Naive thymus-derived CD4-positive, alpha-beta T cell (primary cell): ENCODE results near the gene COMMD8. TPM values are rescaled to one million over a fixed set of nuclear protein-coding genes. Genes with fewer than 3 reads are reported as not detected.
"Not testable (repeated sequence)": the region's sequence is repeated elsewhere in the genome, so short reads cannot be mapped to it uniquely, and the experiment has no call there.

Experiments
- ATAC-seq: fragments of 150-1000 bp; cut with Tn5 transposase; 2 replicates; pipeline ENCODE4 v1.10.0; 2021; ENCODE audit warnings: mild to moderate bottlenecking, moderate library complexity
- CTCF ChIA-PET: fragments of 350-600 bp; sonication (Branson Sonifier 250); formaldehyde crosslinking; loops from one replicate; lab custom pipeline; 2021; ENCODE audit warnings: antibody characterized with exemption; lab: Charles Lee
- POLR2A ChIA-PET: fragments of 350-600 bp; sonication (Branson Sonifier 250); formaldehyde crosslinking; loops from one replicate; lab custom pipeline; 2021; ENCODE audit warnings: antibody characterized with exemption, inconsistent platforms; lab: Charles Lee
- DNase-seq, 9 donors: peaks; one replicate each; pipeline versions ENCODE4 v3.0.0 to v3.0.0-alpha.2; 2020 to 2022; ENCODE audit warnings: mixed read lengths in 1 of 9
- H3K27ac ChIP-seq: one replicate; pipeline ENCODE4 v1.7.0; 2013; ENCODE audit warnings: mild to moderate bottlenecking, low read depth, low read length, moderate library complexity
- H3K27me3 ChIP-seq, 2 donors: one replicate each; pipeline ENCODE4 v1.7.0; 2013; ENCODE audit warnings: low read length in 2 of 2, mild to moderate bottlenecking in 2 of 2, moderate library complexity in 2 of 2; ENCODE audit not compliant: control insufficient read depth in 2 of 2, insufficient read depth in 2 of 2
- H3K36me3 ChIP-seq, 3 experiments: 1 replicate in 2 of 3; 2 replicates in 1 of 3; pipeline ENCODE4 v1.7.0; 2013; ENCODE audit warnings: low read length in 3 of 3, mild to moderate bottlenecking in 3 of 3, moderate library complexity in 1 of 3; ENCODE audit not compliant: insufficient read depth in 3 of 3, control insufficient read depth in 2 of 3
- H3K4me1 ChIP-seq, 2 donors: one replicate each; pipeline ENCODE4 v1.7.0; 2013; ENCODE audit warnings: low read length in 2 of 2, mild to moderate bottlenecking in 2 of 2, moderate library complexity in 1 of 2; ENCODE audit not compliant: control insufficient read depth in 2 of 2, insufficient read depth in 2 of 2
- H3K4me3 ChIP-seq: 2 replicates; pipeline ENCODE4 v1.7.0; 2013; ENCODE audit warnings: mild to moderate bottlenecking, low read length
- H3K9me3 ChIP-seq, 3 experiments: 1 replicate in 2 of 3; 2 replicates in 1 of 3; pipeline ENCODE4 v1.7.0; 2013; ENCODE audit warnings: low read length in 3 of 3; ENCODE audit not compliant: control insufficient read depth in 2 of 3
- H3K27ac Mint-ChIP-seq, 9 donors: one replicate each; pipeline ENCODE4 v1.8.0; 2020 to 2022; ENCODE audit warnings: mixed read lengths in 9 of 9, mild to moderate bottlenecking in 8 of 9, moderate library complexity in 5 of 9, inconsistent platforms in 2 of 9
- H3K27me3 Mint-ChIP-seq, 5 donors: one replicate each; pipeline ENCODE4 v1.8.0; 2021 to 2022; ENCODE audit warnings: mixed read lengths in 5 of 5, mild to moderate bottlenecking in 1 of 5
- H3K36me3 Mint-ChIP-seq, 5 donors: one replicate each; pipeline ENCODE4 v1.8.0; 2020 to 2022; ENCODE audit warnings: mixed read lengths in 5 of 5, mild to moderate bottlenecking in 3 of 5, inconsistent platforms in 1 of 5
- H3K4me1 Mint-ChIP-seq, 7 donors: one replicate each; pipeline ENCODE4 v1.8.0; 2020 to 2022; ENCODE audit warnings: mixed read lengths in 7 of 7, mild to moderate bottlenecking in 3 of 7, inconsistent platforms in 1 of 7
- H3K4me3 Mint-ChIP-seq, 10 donors: one replicate each; pipeline ENCODE4 v1.8.0; 2020 to 2022; ENCODE audit warnings: mild to moderate bottlenecking in 10 of 10, mixed read lengths in 10 of 10, moderate library complexity in 6 of 10, inconsistent platforms in 2 of 10
- H3K9me3 Mint-ChIP-seq, 11 donors: one replicate each; pipeline ENCODE4 v1.8.0; 2020 to 2022; ENCODE audit warnings: mixed read lengths in 11 of 11, mild to moderate bottlenecking in 4 of 11, inconsistent platforms in 1 of 11, moderate library complexity in 1 of 11
- intact Hi-C, 2 donors: fragments of 100-400 bp; cut with micrococcal nuclease; formaldehyde crosslinking; loops; one replicate each; pipeline ENCODE4 v1.15.1; 2023
- polyA plus RNA-seq, 2 donors: library from polyadenylated mRNA; unstranded; fragments of 300-500 nt; fragmentation: Illumina TruSeq; gene quantifications; one replicate each; pipeline ENCODE4 v1.2.3, GENCODE V29; 2021
- total RNA-seq, 6 experiments: library from RNA in 5 of 6; stranded (reverse) in 5 of 6; gene quantifications; 1 replicate in 5 of 6; 2 replicates in 1 of 6; pipeline ENCODE4 v1.2.3 and lab custom pipeline; 2021 to 2026

COMMD8 gene
- total and polyA plus RNA-seq, 7 experiments from 2014 or later = 8.4 to 48.5 (median 17.4) TPM

DNA sequence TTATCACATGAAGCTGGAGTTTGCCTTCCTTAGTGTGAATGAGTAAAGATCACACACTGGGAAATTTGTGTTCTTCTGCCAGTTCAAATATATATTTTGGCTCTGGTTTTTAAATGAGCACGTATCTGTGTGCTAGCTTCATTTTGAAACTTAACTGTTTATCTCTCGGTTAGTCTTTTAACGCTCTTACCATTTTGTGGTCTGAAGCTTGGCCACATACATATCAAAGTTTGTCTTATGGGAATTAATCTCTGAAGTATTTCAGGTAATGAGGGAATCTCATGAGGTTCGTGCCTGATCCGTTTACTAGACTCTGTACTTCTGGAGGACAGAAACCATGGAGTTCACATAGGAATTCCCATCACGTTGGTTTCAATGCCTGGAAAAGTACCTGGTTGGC is 35.4 kb upstream of the COMMD8 start:
- no peak overlapping the region for H3K4me3 Mint-ChIP-seq
- no peaks in the 10 kb centered on the region for H3K36me3 ChIP-seq
- no peaks in the 10 kb centered on the region for H3K4me1 ChIP-seq
- CTCF ChIA-PET = no interaction called here
- H3K27ac Mint-ChIP-seq = no peak overlapping the region
- no peak overlapping the region for H3K27ac ChIP-seq
- H3K9me3 Mint-ChIP-seq = no peaks in the 10 kb centered on the region
- no peaks in the 10 kb centered on the region for H3K36me3 Mint-ChIP-seq
- no peaks in the 10 kb centered on the region for H3K4me1 Mint-ChIP-seq
- DNase-seq (no peak), ATAC-seq (no peak)
- no peaks in the 10 kb centered on the region for H3K9me3 ChIP-seq
- POLR2A ChIA-PET = no interaction called here
- intact Hi-C loops = no loop called here
- no peaks in the 10 kb centered on the region for H3K27me3 ChIP-seq
- H3K27me3 Mint-ChIP-seq = no peaks in the 10 kb centered on the region
- H3K4me3 ChIP-seq = no peak overlapping the region

GRCh38 chr4:47494124-47494430 is 30.6 kb upstream of the COMMD8 start:
- Mint-ChIP-seq H3K4me3 (no peak overlapping the region), H3K27me3 (no peaks in the 10 kb centered on the region), H3K27ac (no peak overlapping the region), H3K4me1 (peaks cover 0 to 7% (median 0%) of the 10 kb centered on the region in 7 donors), H3K9me3 (no peaks in the 10 kb centered on the region), H3K36me3 (no peaks in the 10 kb centered on the region)
- Histone ChIP-seq H3K27ac (no peak overlapping the region), H3K9me3 (no peaks in the 10 kb centered on the region), H3K27me3 (no peaks in the 10 kb centered on the region), H3K4me1 (no peaks in the 10 kb centered on the region), H3K36me3 (no peaks in the 10 kb centered on the region), H3K4me3 (no peak overlapping the region)
- CTCF ChIA-PET = no interaction called here
- POLR2A ChIA-PET = no interaction called here
- ATAC-seq (no peak), DNase-seq (no peak)
- intact Hi-C loops = no loop called here

DNA sequence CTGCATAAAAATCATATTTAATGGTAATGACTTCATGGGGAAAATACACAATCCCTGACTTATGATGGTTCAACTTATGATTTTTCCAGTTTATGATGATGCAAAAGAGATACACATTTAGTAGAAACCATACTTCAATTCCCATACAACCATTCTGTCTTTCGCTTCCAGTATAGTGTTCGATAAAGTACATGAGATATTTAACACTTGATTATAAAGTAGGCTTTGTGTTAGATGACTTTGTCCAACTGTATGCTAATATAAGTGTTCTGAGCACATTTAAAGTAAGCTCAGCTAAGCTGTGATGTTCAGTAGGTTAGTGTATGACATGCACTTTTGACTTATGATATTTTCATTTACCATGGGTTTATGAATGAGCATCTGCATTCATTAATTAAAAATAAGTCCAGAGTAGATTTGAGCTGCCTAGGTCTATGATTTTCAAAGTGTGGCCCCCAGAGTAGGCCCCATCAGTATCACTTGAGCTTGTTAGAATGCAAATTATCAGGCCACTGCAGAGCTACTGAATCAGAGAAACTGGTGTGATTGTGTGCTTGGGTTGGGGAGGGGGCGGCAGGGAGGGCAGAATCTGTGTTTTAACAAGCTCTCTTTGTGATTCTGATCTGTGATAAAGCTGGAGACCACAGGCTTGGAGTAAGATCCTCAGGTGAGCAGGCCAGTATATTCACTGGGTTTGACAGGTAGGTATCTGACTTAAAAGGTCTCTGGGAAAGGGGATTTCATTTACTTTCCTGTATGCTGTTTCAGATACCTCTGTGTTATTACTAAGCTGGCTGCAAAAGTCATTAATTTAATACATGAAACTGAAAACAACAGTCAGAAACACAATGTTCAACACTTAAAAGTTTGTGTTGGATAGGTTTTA is 30.0 kb upstream of the COMMD8 start:
- Histone ChIP-seq H3K27ac (no peak overlapping the region), H3K9me3 (no peaks in the 10 kb centered on the region), H3K27me3 (no peaks in the 10 kb centered on the region), H3K4me1 (no peaks in the 10 kb centered on the region), H3K36me3 (no peaks in the 10 kb centered on the region), H3K4me3 (no peak overlapping the region)
- Mint-ChIP-seq H3K27ac (no peak overlapping the region), H3K27me3 (no peaks in the 10 kb centered on the region), H3K9me3 (no peaks in the 10 kb centered on the region), H3K36me3 (no peaks in the 10 kb centered on the region), H3K4me3 (no peak overlapping the region), H3K4me1 (peaks cover 0 to 7% (median 0%) of the 10 kb centered on the region in 7 donors)
- intact Hi-C loops = no loop called here
- ChIA-PET CTCF (no interaction called here), POLR2A (no interaction called here)
- no peak for ATAC-seq
- DNase-seq = no peak

- no peak overlapping the region for H3K4me3 ChIP-seq
- ATAC-seq (peak; percentile 80), DNase-seq (peak in 2 of 9 donors; percentile 9 to 13)
- no peaks in the 10 kb centered on the region for H3K9me3 ChIP-seq
- Mint-ChIP-seq H3K4me3 (no peak overlapping the region), H3K27me3 (no peaks in the 10 kb centered on the region), H3K9me3 (no peaks in the 10 kb centered on the region), H3K36me3 (no peaks in the 10 kb centered on the region), H3K27ac (no peak overlapping the region), H3K4me1 (peaks cover 7 to 14% (median 9%) of the 10 kb centered on the region in 7 donors)
- intact Hi-C loops = loop anchor here in 1 of 2 donors (1.0 kb wide), 1 partner anchor 74 kb away; no protein-coding TSS in a partner anchor
- POLR2A ChIA-PET = interaction anchor here (0.8 kb wide), 1 partner anchor 42 kb away, joined by 4 read pairs; no protein-coding TSS in a partner anchor
- CTCF ChIA-PET = interaction anchor here (0.6 kb wide), 1 partner anchor 14 kb away, joined by 3 read pairs; no protein-coding TSS in a partner anchor
- H3K27ac ChIP-seq = no peak overlapping the region
- H3K36me3 ChIP-seq = no peaks in the 10 kb centered on the region
- H3K4me1 ChIP-seq = peaks cover 0 to 9% of the 10 kb centered on the region in 2 donors
- H3K27me3 ChIP-seq = no peaks in the 10 kb centered on the region
Measured at GRCh38 chr4:47490550-47490949, 27.0 kb upstream of the COMMD8 start.

DNA sequence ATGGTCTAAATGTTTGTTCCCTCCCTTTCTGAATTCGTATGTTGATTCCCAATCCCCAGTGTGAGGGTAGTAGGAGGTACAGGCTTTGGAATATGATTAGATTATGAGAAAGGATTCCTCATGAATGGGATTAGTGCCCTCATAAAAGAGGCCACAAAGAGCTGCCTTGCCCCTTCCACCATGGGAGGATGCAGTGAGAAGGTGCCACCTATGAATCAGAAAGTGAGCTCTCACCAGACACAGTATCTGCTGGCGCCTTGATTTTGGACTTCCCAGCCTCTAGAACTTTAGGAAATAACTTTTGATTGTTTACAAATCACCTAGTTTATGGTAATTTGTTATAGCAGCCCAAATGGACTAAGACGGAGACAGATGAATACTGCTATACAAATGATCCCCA is 25.2 kb upstream of the COMMD8 start:
- no peak for ATAC-seq
- POLR2A ChIA-PET = no interaction called here
- no peak overlapping the region for H3K27ac Mint-ChIP-seq
- no peaks in the 10 kb centered on the region for H3K36me3 Mint-ChIP-seq
- no peak overlapping the region for H3K4me3 Mint-ChIP-seq
- Histone ChIP-seq H3K27ac (no peak overlapping the region), H3K36me3 (no peaks in the 10 kb centered on the region), H3K4me3 (no peak overlapping the region), H3K27me3 (no peaks in the 10 kb centered on the region), H3K9me3 (no peaks in the 10 kb centered on the region), H3K4me1 (peaks cover 7 to 9% of the 10 kb centered on the region in 2 donors)
- H3K4me1 Mint-ChIP-seq = peaks cover 19 to 28% (median 26%) of the 10 kb centered on the region in 7 donors
- H3K27me3 Mint-ChIP-seq = no peaks in the 10 kb centered on the region
- no peak for DNase-seq
- intact Hi-C loops = loop anchor here (5.0 to 10.0 kb wide), 4 partner anchors 44 to 1416 kb away; partner anchors contain the start of genes CNGA1 (in 1 of the 2), NFXL1 (in 1 of the 2), NIPAL1 (in 1 of the 2) and OCIAD2 (in 1 of the 2)
- CTCF ChIA-PET = no interaction called here
- H3K9me3 Mint-ChIP-seq = no peaks in the 10 kb centered on the region

GRCh38 chr4:47486727-47487126 is 23.2 kb upstream of the COMMD8 start:
- Mint-ChIP-seq H3K4me3 (peak overlapping the region in 4 of 10 donors; percentile 87 to 98 (median 92)), H3K4me1 (peaks cover 15 to 36% (median 27%) of the 10 kb centered on the region in 7 donors)
- DNase-seq, H3K27me3 ChIP-seq, H3K4me1 ChIP-seq, H3K27ac ChIP-seq, ATAC-seq, H3K36me3 ChIP-seq, H3K27me3 Mint-ChIP-seq, CTCF ChIA-PET, H3K27ac Mint-ChIP-seq, H3K4me3 ChIP-seq, H3K9me3 ChIP-seq, H3K36me3 Mint-ChIP-seq, H3K9me3 Mint-ChIP-seq: not testable (repeated sequence)
- POLR2A ChIA-PET = interaction anchor here (4.4 kb wide), 1 partner anchor 23 kb away, joined by 28 read pairs; the partner anchor contains the start of gene COMMD8
- intact Hi-C loops = loop anchor here (5.0 to 10.0 kb wide), 4 partner anchors 46 to 1418 kb away; partner anchors contain the start of genes CNGA1 (in 1 of the 2), NFXL1 (in 1 of the 2), NIPAL1 (in 1 of the 2) and OCIAD2 (in 1 of the 2)
